Measurements from ENCODE around the gene ZNF160. TPM values are rescaled to one million over a fixed set of nuclear protein-coding genes. Genes with fewer than 3 reads are reported as not detected.

The ZNF160 gene
- total and polyA plus RNA-seq, 2 experiments from 2014 or later = 16.9 to 48.7 TPM

- ATAC-seq (no peak), DNase-seq (ENCODE audit: low spot score) (no peak)
- Histone ChIP-seq H3F3A (replicated peaks; ENCODE audit: low read depth) (no peaks in the 10 kb centered on the region), H3K36me3 (ENCODE audit: insufficient read depth) (no peaks in the 10 kb centered on the region; the same call in 1 of the 2 replicates), H3K27me3 (ENCODE audit: insufficient read depth) (no peaks in the 10 kb centered on the region), H4K20me1 (replicated peaks; ENCODE audit: insufficient read depth) (no peaks in the 10 kb centered on the region; the same call in none of the 2 replicates), H3K4me1 (ENCODE audit: insufficient read depth) (no peaks in the 10 kb centered on the region), H3K4me2 (no peak overlapping the region), H3K4me3 (no peak overlapping the region), H3K9me2 (ENCODE audit: insufficient read depth) (no peaks in the 10 kb centered on the region), H3K27ac (ENCODE audit: low read depth) (no peak overlapping the region), H3K79me2 (replicated peaks; ENCODE audit: insufficient read depth) (no peaks in the 10 kb centered on the region), H2AFZ (no peak overlapping the region)
- Mint-ChIP-seq H3K4me1 (no peaks in the 10 kb centered on the region), H3K9me3 (no peaks in the 10 kb centered on the region), H3K27me3 (ENCODE audit: insufficient read depth, low read depth, poor library complexity) (no peaks in the 10 kb centered on the region), H3K27ac (no peak overlapping the region), H3K4me3 (no peak overlapping the region), H3K36me3 (ENCODE audit: low read depth) (peaks cover 30% of the 10 kb centered on the region)
- no peak for TF ChIP-seq CREB1 (CRISPR knock-in tag; IDR thresholded peaks at IDR 0.05; ENCODE audit: low read depth)
- TF ChIP-seq ETS1 (IDR thresholded peaks at IDR 0.05) = no peak
Measured at GRCh38 chr19:53109527-53109926, 6.3 kb upstream of the ZNF160 start.

- peaks cover 8% of the 10 kb centered on the region for H3K36me3 Mint-ChIP-seq (ENCODE audit: low read depth)
- TF ChIP-seq EZH2 (IDR thresholded peaks at IDR 0.05; ENCODE audit: low read depth, unreplicated experiment) (no peak), POLR2AphosphoS5 (IDR thresholded peaks at IDR 0.05; ENCODE audit: low read depth) (no peak), JUNB (IDR thresholded peaks at IDR 0.05; ENCODE audit: unreplicated experiment) (no peak), ZNF114 (CRISPR knock-in tag; IDR thresholded peaks at IDR 0.05) (no peak), EZH2phosphoT487 (IDR thresholded peaks at IDR 0.05; ENCODE audit: unreplicated experiment) (no peak), REST (IDR thresholded peaks at IDR 0.05; ENCODE audit: unreplicated experiment) (no peak), ZNF462 (CRISPR knock-in tag; IDR thresholded peaks at IDR 0.05) (no peak), CREB1 (CRISPR knock-in tag; IDR thresholded peaks at IDR 0.05; ENCODE audit: low read depth) (no peak)
- H3K9me2 ChIP-seq (ENCODE audit: insufficient read depth) = no peaks in the 10 kb centered on the region
- peak overlapping the region; percentile 94 for H3K27ac Mint-ChIP-seq
- peak overlapping the region; percentile 92 for H2AFZ ChIP-seq
- H3K27ac ChIP-seq (ENCODE audit: low read depth) = peak overlapping the region; percentile 93
- H3K9me3 Mint-ChIP-seq = no peaks in the 10 kb centered on the region; the same call in 2 of the 3 replicates
- H3K4me1 Mint-ChIP-seq = peaks cover 18% of the 10 kb centered on the region
- peaks cover 8% of the 10 kb centered on the region for H3K27me3 Mint-ChIP-seq (ENCODE audit: insufficient read depth, low read depth, poor library complexity)
- peaks cover 44% of the 10 kb centered on the region for H3K79me2 ChIP-seq (replicated peaks; ENCODE audit: insufficient read depth)
- H4K20me1 ChIP-seq (replicated peaks; ENCODE audit: insufficient read depth) = peaks cover 15% of the 10 kb centered on the region
- H3F3A ChIP-seq (replicated peaks; ENCODE audit: low read depth) = no peaks in the 10 kb centered on the region
- peak overlapping the region; percentile 85 for H3K4me3 Mint-ChIP-seq
- peaks cover 13% of the 10 kb centered on the region for H3K4me1 ChIP-seq (ENCODE audit: insufficient read depth)
- peak overlapping the region; percentile 100 for H3K4me2 ChIP-seq
- H3K4me3 ChIP-seq = peak overlapping the region; percentile 97
- no peaks in the 10 kb centered on the region for H3K27me3 ChIP-seq (ENCODE audit: insufficient read depth)
- DNase-seq (ENCODE audit: low spot score) (peak; percentile 55), ATAC-seq (peak; percentile 62)
- H3K36me3 ChIP-seq (ENCODE audit: insufficient read depth) = no peaks in the 10 kb centered on the region; the same call in 1 of the 2 replicates
Measured at GRCh38 chr19:53102756-53103233, 427 bp downstream of the ZNF160 start.
